Daoy (cell line): Measurements from ENCODE around the gene HSPA14. TPM values are rescaled to one million over a fixed set of nuclear protein-coding genes. Genes with fewer than 3 reads are reported as not detected.
"Not testable (repeated sequence)": the region's sequence is repeated elsewhere in the genome, so short reads cannot be mapped to it uniquely, and the experiment has no call there.

Experiments used
- DNase-seq: peaks from one replicate; pipeline ENCODE4 v3.0.0-alpha.2; 2015; ENCODE audit warnings: low read depth
- total RNA-seq: library from RNA; depleted of rRNA; stranded (reverse); fragments of >200 nt; shearing (Covaris generic); gene quantifications from 2 replicates; pipeline ENCODE4 v1.2.3, GENCODE V29; 2014; rRNA removed

Gene HSPA14
- total RNA-seq, 1 experiment from 2014 or later = 39.9 TPM

DNA sequence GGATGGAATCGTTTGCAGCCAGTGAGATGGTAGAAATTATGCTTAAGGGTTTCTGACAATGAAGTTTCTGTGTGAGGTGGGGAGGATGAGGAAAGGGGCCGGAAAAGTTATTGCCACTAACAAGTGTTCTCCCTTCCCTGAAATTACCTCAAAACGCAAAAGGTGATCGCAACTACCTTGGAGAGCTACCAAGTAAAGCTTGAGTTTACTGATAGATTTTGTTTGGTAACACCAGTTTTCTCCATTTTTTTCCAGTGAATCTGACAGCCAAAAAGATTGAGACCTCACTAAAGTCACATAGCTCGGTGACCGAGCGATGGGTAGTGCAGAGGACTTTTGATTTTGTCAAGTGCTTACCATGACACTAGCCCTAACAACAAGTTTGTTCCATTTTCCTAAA lies 42.1 kb downstream of the HSPA14 start:
- no peak for DNase-seq

- no peak for DNase-seq
These were observed 46.0 kb downstream of the HSPA14 start for GRCh38 chr10:14884082-14884481.

- no peak for DNase-seq
These were observed 51.2 kb downstream of the HSPA14 start for GRCh38 chr10:14889318-14889717.

GRCh38 chr10:14891151-14891550 lies 53.0 kb downstream of the HSPA14 start:
- no peak for DNase-seq

DNA sequence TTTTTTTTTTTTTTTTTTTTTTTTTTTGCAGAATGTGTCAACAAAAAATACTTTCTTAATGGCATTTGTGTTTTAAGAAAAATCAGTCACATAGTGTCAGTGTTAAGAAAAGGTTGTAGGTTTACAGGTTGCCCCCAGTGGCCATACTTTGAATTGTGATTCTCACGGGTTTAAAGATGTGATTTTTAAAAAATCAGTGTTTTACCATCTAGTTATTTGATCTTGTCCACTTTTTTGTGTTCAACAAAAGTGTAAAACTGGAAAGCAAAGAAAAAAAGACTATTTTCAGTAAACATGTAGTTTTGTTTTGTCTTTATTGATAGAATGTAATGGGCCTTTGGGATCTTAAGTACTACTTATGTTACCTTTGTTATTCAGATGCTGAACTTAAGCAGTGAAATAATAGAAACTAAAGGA lies 66.2 kb downstream of the HSPA14 start:
- DNase-seq = no peak

GRCh38 chr10:14904864-14905263 lies 66.8 kb downstream of the HSPA14 start:
- DNase-seq = no peak

GRCh38 chr10:14905890-14906289 lies 67.8 kb downstream of the HSPA14 start:
- no peak for DNase-seq

DNA sequence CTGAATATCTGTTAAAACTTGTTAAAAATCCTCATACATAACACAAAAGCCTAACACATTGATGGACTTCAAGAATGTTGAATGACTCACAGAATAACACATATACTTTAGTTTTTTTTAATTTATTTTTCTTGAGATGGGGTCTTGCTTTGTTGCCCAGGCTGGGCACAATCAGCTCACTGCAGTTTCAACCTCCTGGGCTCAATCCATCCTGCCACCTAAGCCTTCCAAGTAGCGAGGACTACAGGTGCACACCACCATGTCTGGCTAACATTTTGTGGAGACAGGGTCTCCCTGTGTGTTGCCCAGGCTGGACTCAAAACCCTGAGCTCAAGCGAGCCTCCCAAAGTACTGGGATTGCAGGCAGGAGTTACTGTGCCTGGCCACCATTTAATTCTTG lies 68.7 kb downstream of the HSPA14 start:
- no peak for DNase-seq

DNA sequence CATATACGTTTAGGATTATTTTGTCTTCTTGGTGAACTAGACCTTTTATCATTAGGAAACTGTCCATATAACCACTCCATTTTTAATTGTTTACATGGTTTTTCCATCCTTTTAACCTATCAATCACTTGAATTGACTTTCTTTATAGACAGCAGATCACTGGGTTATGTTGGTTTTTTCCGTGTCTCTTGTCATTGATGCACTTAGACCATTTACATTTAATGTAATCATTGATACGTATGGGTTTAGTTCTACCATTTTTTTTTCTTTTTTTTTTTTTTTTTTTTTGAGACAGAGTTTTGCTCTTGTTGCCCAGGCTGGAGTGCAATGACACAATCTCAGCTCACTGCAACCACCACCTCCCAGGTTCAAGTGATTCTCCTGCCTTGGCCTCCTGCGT lies 69.5 kb downstream of the HSPA14 start:
- not testable (repeated sequence) for DNase-seq

GRCh38 chr10:14909101-14909500 lies 71.0 kb downstream of the HSPA14 start:
- DNase-seq = no peak

GRCh38 chr10:14910953-14911352 lies 72.8 kb downstream of the HSPA14 start:
- DNase-seq = no peak

GRCh38 chr10:14911801-14912200 lies 73.7 kb downstream of the HSPA14 start:
- no peak for DNase-seq

GRCh38 chr10:14916600-14916999 lies 78.5 kb downstream of the HSPA14 start:
- DNase-seq = no peak

DNA sequence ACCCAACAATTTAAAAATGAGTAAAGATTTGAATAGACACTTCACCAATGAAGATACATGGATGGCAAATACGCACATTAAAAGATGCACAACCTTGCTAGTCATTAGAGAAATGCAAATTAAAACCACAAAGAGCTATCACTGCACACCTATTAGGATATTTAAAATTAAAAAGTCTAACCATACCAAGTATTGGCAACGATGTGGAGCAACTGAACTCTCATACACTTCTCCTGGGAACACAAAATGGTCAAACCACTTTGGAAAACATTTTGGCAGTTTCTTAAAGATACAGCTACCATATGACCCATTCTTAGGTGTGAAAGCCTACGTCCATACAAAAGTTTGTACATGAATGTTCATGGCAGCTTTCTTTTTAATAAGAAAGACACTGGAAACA lies 79.7 kb downstream of the HSPA14 start:
- DNase-seq = no peak

DNA sequence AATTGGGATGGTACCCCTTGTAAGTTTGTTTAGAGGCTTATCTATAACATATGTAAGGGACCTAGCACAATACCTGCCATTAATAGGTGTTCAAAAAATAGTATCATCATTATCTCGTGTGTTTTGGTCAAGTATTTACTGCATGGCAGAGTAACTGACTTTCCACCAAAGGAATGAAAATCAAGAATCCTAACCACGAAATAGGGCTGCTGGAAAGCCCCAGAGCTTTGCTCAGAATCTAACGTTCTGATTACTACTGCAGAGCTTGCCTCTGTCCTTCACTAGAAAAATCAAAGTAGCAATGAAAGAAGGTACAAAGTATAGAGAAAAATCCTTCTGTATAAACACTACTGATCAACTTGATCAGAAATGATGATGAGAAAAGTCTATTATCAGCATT lies 80.9 kb downstream of the HSPA14 start:
- no peak for DNase-seq

Other genes starting within 250 kb of the HSPA14 start
- 14.3 and 15.6 TPM in 2 replicates for gene FAM107B, start 63.4 kb upstream of the HSPA14 start, total RNA-seq
- not detected in 2 replicates for gene CDNF, start 269 bp upstream of the HSPA14 start, total RNA-seq
- gene MSANTD7, start within 50 bp of the HSPA14 start, total RNA-seq = 14.4 and 14.7 TPM in 2 replicates
- gene SUV39H2, start 40.6 kb downstream of the HSPA14 start, total RNA-seq = 29.0 and 35.7 TPM in 2 replicates
- gene DCLRE1C, start 115.8 kb downstream of the HSPA14 start, total RNA-seq = 9.9 and 10.2 TPM in 2 replicates
- not detected in 2 replicates for gene MEIG1, start 121.1 kb downstream of the HSPA14 start, total RNA-seq
- gene OLAH, start 205.6 kb downstream of the HSPA14 start, total RNA-seq = not detected in 2 replicates